ENCODE measurements around the gene PRSS8. TPM values are rescaled to one million over a fixed set of nuclear protein-coding genes. Genes with fewer than 3 reads are reported as not detected.

The PRSS8 gene
- total RNA-seq, 1 experiment from 2014 or later: 271 TPM

- H3K36me3 ChIP-seq (ENCODE audit: control insufficient read depth, insufficient read depth, low read length): peaks cover 5% of the 10 kb centered on the region
- Mint-ChIP-seq H3K9me3 (ENCODE audit: unreplicated experiment) (no peaks in the 10 kb centered on the region), H3K36me3 (ENCODE audit: insufficient read depth, unreplicated experiment) (peaks cover 97% of the 10 kb centered on the region), H3K4me3 (ENCODE audit: unreplicated experiment) (peak overlapping the region; percentile 20), H3K27me3 (ENCODE audit: insufficient read depth, unreplicated experiment) (no peaks in the 10 kb centered on the region), H3K4me1 (ENCODE audit: low read depth, unreplicated experiment) (peaks cover 13% of the 10 kb centered on the region), H3K27ac (ENCODE audit: unreplicated experiment) (peak overlapping the region; percentile 69)
- BruUV-seq (replicated peaks): no TSS peak
- no peaks in the 10 kb centered on the region for H3K4me1 ChIP-seq
- H3K27me3 ChIP-seq (replicated peaks; ENCODE audit: control insufficient read depth, insufficient read depth, low read length): no peaks in the 10 kb centered on the region
- no peak for DNase-seq
- intact Hi-C loops (cut with micrococcal nuclease; ENCODE audit: unreplicated experiment): no loop called here
- H3K9me3 ChIP-seq: no peaks in the 10 kb centered on the region
- no peak overlapping the region for H3K4me3 ChIP-seq (ENCODE audit: low read depth, low read length)
- ChIA-PET POLR2A (no interaction called here), CTCF (interaction anchor here (1.2 kb wide), 1 partner anchor 42 kb away, joined by 7 read pairs; no protein-coding TSS in a partner anchor)
- no peak for TF ChIP-seq CTCF (IDR thresholded peaks at IDR 0.05; ENCODE audit: insufficient read depth in 1 of 2, low read depth in 1 of 2, low read length in 1 of 2, severe bottlenecking in 1 of 2, unreplicated experiment in 1 of 2)
These were observed 48.2 kb upstream of the PRSS8 start for GRCh38 chr16:31183432-31184428.

- Mint-ChIP-seq H3K9me3 (ENCODE audit: unreplicated experiment) (no peaks in the 10 kb centered on the region), H3K27ac (ENCODE audit: unreplicated experiment) (no peak overlapping the region), H3K36me3 (ENCODE audit: insufficient read depth, unreplicated experiment) (peaks cover 83% of the 10 kb centered on the region), H3K27me3 (ENCODE audit: insufficient read depth, unreplicated experiment) (no peaks in the 10 kb centered on the region), H3K4me1 (ENCODE audit: low read depth, unreplicated experiment) (peaks cover 13% of the 10 kb centered on the region), H3K4me3 (ENCODE audit: unreplicated experiment) (peak overlapping the region; percentile 97)
- no TSS peak for BruUV-seq (replicated peaks)
- no peak for TF ChIP-seq CTCF (IDR thresholded peaks at IDR 0.05; ENCODE audit: insufficient read depth in 1 of 2, low read depth in 1 of 2, low read length in 1 of 2, severe bottlenecking in 1 of 2, unreplicated experiment in 1 of 2)
- no peak for DNase-seq
- H3K4me1 ChIP-seq: no peaks in the 10 kb centered on the region
- H3K9me3 ChIP-seq: no peaks in the 10 kb centered on the region
- H3K36me3 ChIP-seq (ENCODE audit: control insufficient read depth, insufficient read depth, low read length): peaks cover 2% of the 10 kb centered on the region
- ChIA-PET POLR2A (no interaction called here), CTCF (no interaction called here)
- intact Hi-C loops (cut with micrococcal nuclease; ENCODE audit: unreplicated experiment): no loop called here
- no peak overlapping the region for H3K4me3 ChIP-seq (ENCODE audit: low read depth, low read length)
- no peaks in the 10 kb centered on the region for H3K27me3 ChIP-seq (replicated peaks; ENCODE audit: control insufficient read depth, insufficient read depth, low read length)
These were observed 46.9 kb upstream of the PRSS8 start for GRCh38 chr16:31182391-31182790.

GRCh38 chr16:31181102-31181830 is 45.7 kb upstream of the PRSS8 start:
- Histone ChIP-seq H3K27me3 (replicated peaks; ENCODE audit: control insufficient read depth, insufficient read depth, low read length) (no peaks in the 10 kb centered on the region), H3K36me3 (ENCODE audit: control insufficient read depth, insufficient read depth, low read length) (peaks cover 2% of the 10 kb centered on the region), H3K9me3 (no peaks in the 10 kb centered on the region), H3K4me1 (no peaks in the 10 kb centered on the region), H3K4me3 (ENCODE audit: low read depth, low read length) (peak overlapping the region; percentile 95)
- H3K9me3 Mint-ChIP-seq (ENCODE audit: unreplicated experiment): no peaks in the 10 kb centered on the region
- intact Hi-C loops (cut with micrococcal nuclease; ENCODE audit: unreplicated experiment): no loop called here
- peak in 1 of 2 experiments; percentile 30 for DNase-seq
- no peaks in the 10 kb centered on the region for H3K27me3 Mint-ChIP-seq (ENCODE audit: insufficient read depth, unreplicated experiment)
- peaks cover 11% of the 10 kb centered on the region for H3K4me1 Mint-ChIP-seq (ENCODE audit: low read depth, unreplicated experiment)
- H3K4me3 Mint-ChIP-seq (ENCODE audit: unreplicated experiment): peak overlapping the region; percentile 97
- BruUV-seq (replicated peaks): TSS peak; percentile 35
- H3K27ac Mint-ChIP-seq (ENCODE audit: unreplicated experiment): peak overlapping the region; percentile 100
- ChIA-PET CTCF (no interaction called here), POLR2A (interaction anchor here (0.6 to 2.1 kb wide), 4 partner anchors 39 to 178 kb away, joined by 5 to 37 read pairs (median 18); partner anchors contain the start of genes KAT8, ZNF646 and ZNF668)
- no peak for TF ChIP-seq CTCF (IDR thresholded peaks at IDR 0.05; ENCODE audit: insufficient read depth in 1 of 2, low read depth in 1 of 2, low read length in 1 of 2, severe bottlenecking in 1 of 2, unreplicated experiment in 1 of 2)
- H3K36me3 Mint-ChIP-seq (ENCODE audit: insufficient read depth, unreplicated experiment): peaks cover 72% of the 10 kb centered on the region

Measured in Caco-2 (cell line).